Vagina (tissue), 2 donors: Measurements from ENCODE around the gene SYT13.

Experiments used
- CTCF ChIP-seq, 3 experiments: fragments of 450-650 bp in 2 of 3; fragments of 200-600 bp in 1 of 3; sonication (generic) in 1 of 3; IDR thresholded peaks; one replicate each; pipeline ENCODE4 v1.5.1; 2017 to 2019; ENCODE audit warnings: antibody characterized with exemption in 3 of 3, mild to moderate bottlenecking in 2 of 3, moderate library complexity in 2 of 3
- POLR2A ChIP-seq, 2 donors: fragments of 450-650 bp; IDR thresholded peaks; one replicate each; pipeline ENCODE4 v1.6.1; 2017; ENCODE audit warnings: antibody characterized with exemption in 2 of 2, mild to moderate bottlenecking in 2 of 2, moderate library complexity in 2 of 2
- POLR2AphosphoS5 ChIP-seq, 2 donors: sonication (generic); formaldehyde crosslinking; IDR thresholded peaks; one replicate each; pipeline ENCODE4 v1.9.0; 2017; ENCODE audit warnings: antibody characterized with exemption in 2 of 2, mild to moderate bottlenecking in 2 of 2, low read depth in 1 of 2; ENCODE audit not compliant: insufficient read depth in 1 of 2

DNA sequence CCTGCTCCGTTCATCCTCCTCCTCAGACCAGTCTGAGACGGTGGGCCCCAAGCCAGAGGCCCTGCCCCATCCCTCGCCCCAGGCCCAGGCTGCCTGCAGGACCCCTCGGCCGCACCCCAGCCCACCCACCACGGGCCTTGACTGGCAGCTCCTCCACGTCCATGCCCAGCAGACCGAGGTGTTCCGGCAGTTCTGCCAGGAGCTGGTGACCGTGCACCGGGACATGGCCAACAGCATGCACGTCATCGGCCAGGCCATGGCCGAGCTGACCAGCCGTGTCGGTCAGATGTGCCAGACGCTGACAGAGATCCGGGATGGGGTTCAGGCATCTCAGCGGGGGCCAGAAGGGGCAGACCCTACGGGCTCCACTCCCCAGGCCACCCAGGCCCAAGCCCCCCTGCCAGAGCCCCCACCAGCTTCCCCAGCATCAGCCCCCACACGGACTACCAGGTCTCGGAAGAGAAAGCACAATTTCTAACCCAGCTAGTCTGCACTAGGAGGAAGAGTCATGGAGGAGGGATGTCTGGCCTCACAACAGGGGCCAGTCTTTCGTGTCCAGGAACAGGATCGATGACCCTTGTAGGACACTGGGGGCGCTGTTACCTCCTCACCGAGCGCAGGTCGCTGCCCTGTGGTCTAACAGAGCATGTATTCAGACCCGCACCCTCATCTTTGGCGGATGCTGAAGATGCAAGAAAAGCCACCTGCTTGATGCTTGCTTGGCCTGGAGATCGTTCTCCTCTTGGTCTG lies 73.4 kb downstream of the SYT13 start:
- TF ChIP-seq CTCF (IDR thresholded peaks at IDR 0.05) (no peak), POLR2A (IDR thresholded peaks at IDR 0.05) (no peak), POLR2AphosphoS5 (IDR thresholded peaks at IDR 0.05; ENCODE audit: insufficient read depth in 1 of 2, low read depth in 1 of 2) (no peak)
